Caco-2 (cell line): Measurements from ENCODE around the gene R3HCC1L. TPM values are rescaled to one million over a fixed set of nuclear protein-coding genes. Genes with fewer than 3 reads are reported as not detected.

Source experiments
- BruUV-seq: library from RNA; stranded (reverse); fragments of 400-500 nt; replicated peaks from 2 replicates; lab custom pipeline; 2021; lab: Mats Ljungman, UMichigan
- CTCF ChIA-PET: fragments of 300-600 bp; sonication (Branson Sonifier 250); formaldehyde crosslinking; loops from one replicate; lab custom pipeline; 2022; ENCODE audit warnings: antibody characterized with exemption; lab: Charles Lee
- POLR2A ChIA-PET: fragments of 300-600 bp; sonication (Branson Sonifier 250); formaldehyde crosslinking; loops from one replicate; lab custom pipeline; 2022; ENCODE audit warnings: antibody characterized with exemption; lab: Charles Lee
- DNase-seq, 2 experiments: peaks; one replicate each; pipeline versions ENCODE4 v3.0.0 to v3.0.0-alpha.2; 2020 to 2022
- H3K27me3 ChIP-seq: replicated peaks from 2 replicates; pipeline ENCODE4 v1.6.0; 2011; ENCODE audit warnings: low read length; ENCODE audit not compliant: control insufficient read depth, insufficient read depth
- H3K36me3 ChIP-seq: 2 replicates; pipeline ENCODE4 v1.5.1; 2011; ENCODE audit warnings: low read length; ENCODE audit not compliant: control insufficient read depth, insufficient read depth
- H3K4me1 ChIP-seq: fragments of 250-450 bp; sonication (Bioruptor Pico); 2 replicates; pipeline ENCODE4 v1.5.1; 2020; ENCODE audit warnings: mild to moderate bottlenecking
- H3K4me3 ChIP-seq: 2 replicates; pipeline ENCODE4 v1.5.1; 2011; ENCODE audit warnings: low read depth, mild to moderate bottlenecking, control low read depth, low read length
- H3K9me3 ChIP-seq: fragments of 250-450 bp; sonication (Bioruptor Pico); 2 replicates; pipeline ENCODE4 v1.5.1; 2020; ENCODE audit warnings: mild to moderate bottlenecking, moderate library complexity
- H3K27ac Mint-ChIP-seq: one replicate; pipeline ENCODE4 v1.8.0; 2022; ENCODE audit warnings: mixed read lengths; ENCODE audit not compliant: unreplicated experiment
- H3K27me3 Mint-ChIP-seq: one replicate; pipeline ENCODE4 v1.8.0; 2022; ENCODE audit warnings: mixed read lengths; ENCODE audit not compliant: insufficient read depth, unreplicated experiment
- H3K36me3 Mint-ChIP-seq: one replicate; pipeline ENCODE4 v1.8.0; 2022; ENCODE audit warnings: mild to moderate bottlenecking, mixed read lengths; ENCODE audit not compliant: insufficient read depth, unreplicated experiment
- H3K4me1 Mint-ChIP-seq: one replicate; pipeline ENCODE4 v1.8.0; 2022; ENCODE audit warnings: low read depth, mixed read lengths; ENCODE audit not compliant: unreplicated experiment
- H3K4me3 Mint-ChIP-seq: one replicate; pipeline ENCODE4 v1.8.0; 2022; ENCODE audit warnings: mild to moderate bottlenecking, moderate library complexity, mixed read lengths; ENCODE audit not compliant: unreplicated experiment
- H3K9me3 Mint-ChIP-seq: one replicate; pipeline ENCODE4 v1.8.0; 2022; ENCODE audit warnings: mixed read lengths; ENCODE audit not compliant: unreplicated experiment
- CTCF ChIP-seq, 2 experiments: fragments of 200-600 bp in 1 of 2; IDR thresholded peaks; 1 replicate in 1 of 2; 2 replicates in 1 of 2; pipeline versions ENCODE4 v1.5.1 to v1.8.0; 2011 to 2022; ENCODE audit warnings: antibody characterized with exemption in 1 of 2, control low read depth in 1 of 2, inconsistent platforms in 1 of 2, low read depth in 1 of 2, low read length in 1 of 2, mild to moderate bottlenecking in 1 of 2, moderate library complexity in 1 of 2; ENCODE audit not compliant: insufficient read depth in 1 of 2, severe bottlenecking in 1 of 2, unreplicated experiment in 1 of 2
- intact Hi-C: fragments of 100-400 bp; cut with micrococcal nuclease; formaldehyde crosslinking; loops from one replicate; pipeline ENCODE4 v1.10.0; 2022; ENCODE audit not compliant: unreplicated experiment
- total RNA-seq: library from RNA; stranded (reverse); gene quantifications from 2 replicates; pipeline ENCODE4 v1.2.3, GENCODE V29; 2022

The R3HCC1L gene
- total RNA-seq, 1 experiment from 2014 or later: 16.5 TPM

- peaks cover 9% of the 10 kb centered on the region for H3K9me3 Mint-ChIP-seq
- no peak for DNase-seq
- TF ChIP-seq CTCF (IDR thresholded peaks at IDR 0.05; ENCODE audit: insufficient read depth in 1 of 2, low read depth in 1 of 2, low read length in 1 of 2, severe bottlenecking in 1 of 2, unreplicated experiment in 1 of 2): no peak
- ChIA-PET CTCF (no interaction called here), POLR2A (no interaction called here)
- intact Hi-C loops: no loop called here
- BruUV-seq: no TSS peak
- H3K27ac Mint-ChIP-seq: no peak overlapping the region
- Histone ChIP-seq H3K4me1 (peaks cover 24% of the 10 kb centered on the region), H3K27me3 (no peaks in the 10 kb centered on the region), H3K36me3 (no peaks in the 10 kb centered on the region), H3K4me3 (no peak overlapping the region), H3K9me3 (no peaks in the 10 kb centered on the region)
- H3K27me3 Mint-ChIP-seq: no peaks in the 10 kb centered on the region
- H3K36me3 Mint-ChIP-seq: peaks cover 4% of the 10 kb centered on the region
- no peak overlapping the region for H3K4me3 Mint-ChIP-seq
- H3K4me1 Mint-ChIP-seq: peaks cover 21% of the 10 kb centered on the region
These were observed 138.2 kb downstream of the R3HCC1L start for GRCh38 chr10:98272656-98273055.

GRCh38 chr10:98273057-98273850, 138.8 kb downstream of the R3HCC1L start:
- no peak for TF ChIP-seq CTCF (IDR thresholded peaks at IDR 0.05; ENCODE audit: insufficient read depth in 1 of 2, low read depth in 1 of 2, low read length in 1 of 2, severe bottlenecking in 1 of 2, unreplicated experiment in 1 of 2)
- ChIA-PET POLR2A (no interaction called here), CTCF (no interaction called here)
- peaks cover 21% of the 10 kb centered on the region for H3K4me1 ChIP-seq
- Mint-ChIP-seq H3K36me3 (peaks cover 4% of the 10 kb centered on the region), H3K4me1 (peaks cover 21% of the 10 kb centered on the region), H3K9me3 (peaks cover 9% of the 10 kb centered on the region), H3K27ac (no peak overlapping the region), H3K27me3 (no peaks in the 10 kb centered on the region), H3K4me3 (no peak overlapping the region)
- no TSS peak for BruUV-seq
- no peaks in the 10 kb centered on the region for H3K9me3 ChIP-seq
- H3K36me3 ChIP-seq: no peaks in the 10 kb centered on the region
- intact Hi-C loops: no loop called here
- no peaks in the 10 kb centered on the region for H3K27me3 ChIP-seq
- DNase-seq: no peak
- H3K4me3 ChIP-seq: no peak overlapping the region

GRCh38 chr10:98274562-98274961, 140.1 kb downstream of the R3HCC1L start:
- H3K27ac Mint-ChIP-seq: no peak overlapping the region
- intact Hi-C loops: no loop called here
- Histone ChIP-seq H3K4me1 (peaks cover 13% of the 10 kb centered on the region), H3K27me3 (no peaks in the 10 kb centered on the region), H3K36me3 (no peaks in the 10 kb centered on the region), H3K9me3 (no peaks in the 10 kb centered on the region), H3K4me3 (no peak overlapping the region)
- ChIA-PET CTCF (no interaction called here), POLR2A (no interaction called here)
- no TSS peak for BruUV-seq
- peaks cover 21% of the 10 kb centered on the region for H3K4me1 Mint-ChIP-seq
- H3K9me3 Mint-ChIP-seq: peaks cover 9% of the 10 kb centered on the region
- H3K4me3 Mint-ChIP-seq: no peak overlapping the region
- H3K36me3 Mint-ChIP-seq: peaks cover 4% of the 10 kb centered on the region
- H3K27me3 Mint-ChIP-seq: no peaks in the 10 kb centered on the region
- TF ChIP-seq CTCF (IDR thresholded peaks at IDR 0.05; ENCODE audit: insufficient read depth in 1 of 2, low read depth in 1 of 2, low read length in 1 of 2, severe bottlenecking in 1 of 2, unreplicated experiment in 1 of 2): no peak
- no peak for DNase-seq
